DMS153 treated with DMSO at 0.1 percent for 48 hours (cell line): Measurements from ENCODE around the gene SUPT20HL1.
A peak's percentile ranks its signal among the peaks of the same experiment; 100 is the strongest.
"Not testable (repeated sequence)": the region's sequence is repeated elsewhere in the genome, so short reads cannot be mapped to it uniquely, and the experiment has no call there.

ENCODE experiments used
- DNase-seq: peaks from one replicate; lab custom pipeline; 2025; ENCODE audit not compliant: unreplicated experiment; lab: John Stamatoyannopoulos, UW

Gene SUPT20HL1

GRCh38 chrX:24362089-24362745 is 1.8 kb downstream of the SUPT20HL1 start:
- not testable (repeated sequence) for DNase-seq

GRCh38 chrX:24363432-24364181 is 3.2 kb downstream of the SUPT20HL1 start:
- not testable (repeated sequence) for DNase-seq

GRCh38 chrX:24364326-24364725 is 3.9 kb downstream of the SUPT20HL1 start:
- no peak for DNase-seq

- DNase-seq: no peak
Measured at GRCh38 chrX:24364851-24365538, 4.6 kb downstream of the SUPT20HL1 start.

GRCh38 chrX:24366762-24367400 is 6.4 kb downstream of the SUPT20HL1 start:
- DNase-seq: not testable (repeated sequence)

GRCh38 chrX:24369816-24370215 is 9.4 kb downstream of the SUPT20HL1 start:
- DNase-seq: no peak

GRCh38 chrX:24371391-24371972 is 11.0 kb downstream of the SUPT20HL1 start:
- DNase-seq: no peak

GRCh38 chrX:24372021-24372763 is 11.8 kb downstream of the SUPT20HL1 start:
- no peak for DNase-seq

GRCh38 chrX:24375600-24376131 is 15.2 kb downstream of the SUPT20HL1 start:
- no peak for DNase-seq

- DNase-seq: no peak
Measured at GRCh38 chrX:24376403-24376802, 16.0 kb downstream of the SUPT20HL1 start.

GRCh38 chrX:24377195-24377594 is 16.8 kb downstream of the SUPT20HL1 start:
- no peak for DNase-seq

- DNase-seq: no peak
Measured at GRCh38 chrX:24377911-24378468, 17.6 kb downstream of the SUPT20HL1 start.

- no peak for DNase-seq
Measured at GRCh38 chrX:24378706-24379105, 18.3 kb downstream of the SUPT20HL1 start.

GRCh38 chrX:24380262-24381187 is 20.1 kb downstream of the SUPT20HL1 start:
- peak; percentile 6 for DNase-seq

GRCh38 chrX:24382315-24382714 is 21.9 kb downstream of the SUPT20HL1 start:
- DNase-seq: not testable (repeated sequence)

- DNase-seq: no peak
Measured at GRCh38 chrX:24387724-24388123, 27.3 kb downstream of the SUPT20HL1 start.

- DNase-seq: no peak
Measured at GRCh38 chrX:24391389-24391788, 30.9 kb downstream of the SUPT20HL1 start.

GRCh38 chrX:24391843-24392242 is 31.4 kb downstream of the SUPT20HL1 start:
- no peak for DNase-seq

- DNase-seq: no peak
Measured at GRCh38 chrX:24392709-24393108, 32.3 kb downstream of the SUPT20HL1 start.
